ENCODE results near the gene SLC12A6. TPM values are rescaled to one million over a fixed set of nuclear protein-coding genes. Genes with fewer than 3 reads are reported as not detected.

The SLC12A6 gene
- total RNA-seq, 1 experiment from 2014 or later: 19.5 TPM

GRCh38 chr15:34348735-34349300, 11.2 kb upstream of the SLC12A6 start:
- H3K36me3 ChIP-seq (ENCODE audit: control insufficient read depth, insufficient read depth, low read length): no peaks in the 10 kb centered on the region
- H3K4me1 ChIP-seq (ENCODE audit: control insufficient read depth, insufficient read depth, low read length): no peaks in the 10 kb centered on the region
- H3K9me3 ChIP-seq (ENCODE audit: control insufficient read depth, insufficient read depth, low read depth, low read length): no peaks in the 10 kb centered on the region
- no peaks in the 10 kb centered on the region for H3K27me3 ChIP-seq (ENCODE audit: control insufficient read depth, insufficient read depth, low read length)
- no TSS peak for BruUV-seq (replicated peaks)
- ChIA-PET POLR2A (no interaction called here), CTCF (no interaction called here)
- in situ Hi-C loops (cut with HindIII; ENCODE audit: low pct_unique_long_range_greater_than_20kb, low sequenced_read_pairs): no loop called here
- TF ChIP-seq, protein P1, sequence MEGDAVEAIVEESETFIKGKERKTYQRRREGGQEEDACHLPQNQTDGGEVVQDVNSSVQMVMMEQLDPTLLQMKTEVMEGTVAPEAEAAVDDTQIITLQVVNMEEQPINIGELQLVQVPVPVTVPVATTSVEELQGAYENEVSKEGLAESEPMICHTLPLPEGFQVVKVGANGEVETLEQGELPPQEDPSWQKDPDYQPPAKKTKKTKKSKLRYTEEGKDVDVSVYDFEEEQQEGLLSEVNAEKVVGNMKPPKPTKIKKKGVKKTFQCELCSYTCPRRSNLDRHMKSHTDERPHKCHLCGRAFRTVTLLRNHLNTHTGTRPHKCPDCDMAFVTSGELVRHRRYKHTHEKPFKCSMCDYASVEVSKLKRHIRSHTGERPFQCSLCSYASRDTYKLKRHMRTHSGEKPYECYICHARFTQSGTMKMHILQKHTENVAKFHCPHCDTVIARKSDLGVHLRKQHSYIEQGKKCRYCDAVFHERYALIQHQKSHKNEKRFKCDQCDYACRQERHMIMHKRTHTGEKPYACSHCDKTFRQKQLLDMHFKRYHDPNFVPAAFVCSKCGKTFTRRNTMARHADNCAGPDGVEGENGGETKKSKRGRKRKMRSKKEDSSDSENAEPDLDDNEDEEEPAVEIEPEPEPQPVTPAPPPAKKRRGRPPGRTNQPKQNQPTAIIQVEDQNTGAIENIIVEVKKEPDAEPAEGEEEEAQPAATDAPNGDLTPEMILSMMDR (IDR thresholded peaks at IDR 0.05): no peak
- TF ChIP-seq REST (IDR thresholded peaks at IDR 0.05; ENCODE audit: insufficient read depth in 1 of 2, low read depth in 2 of 2, low read length in 1 of 2) (no peak), SIN3A (IDR thresholded peaks at IDR 0.05; ENCODE audit: borderline replicate concordance, insufficient read depth, low read depth, low read length) (no peak), TCF7L2 (IDR thresholded peaks at IDR 0.05; ENCODE audit: low read depth, low read length) (no peak), POLR2AphosphoS5 (IDR thresholded peaks at IDR 0.05; ENCODE audit: low read depth, low read length) (no peak)
- H3K27ac ChIP-seq (ENCODE audit: low read length): no peak overlapping the region
- ATAC-seq (no peak), DNase-seq (ENCODE audit: low read depth, low spot score) (no peak)
- intact Hi-C loops (cut with micrococcal nuclease; ENCODE audit: unreplicated experiment): no loop called here
- H3K4me3 ChIP-seq (ENCODE audit: low read depth in 2 of 2, low read length in 2 of 2): no peak overlapping the region

DNA sequence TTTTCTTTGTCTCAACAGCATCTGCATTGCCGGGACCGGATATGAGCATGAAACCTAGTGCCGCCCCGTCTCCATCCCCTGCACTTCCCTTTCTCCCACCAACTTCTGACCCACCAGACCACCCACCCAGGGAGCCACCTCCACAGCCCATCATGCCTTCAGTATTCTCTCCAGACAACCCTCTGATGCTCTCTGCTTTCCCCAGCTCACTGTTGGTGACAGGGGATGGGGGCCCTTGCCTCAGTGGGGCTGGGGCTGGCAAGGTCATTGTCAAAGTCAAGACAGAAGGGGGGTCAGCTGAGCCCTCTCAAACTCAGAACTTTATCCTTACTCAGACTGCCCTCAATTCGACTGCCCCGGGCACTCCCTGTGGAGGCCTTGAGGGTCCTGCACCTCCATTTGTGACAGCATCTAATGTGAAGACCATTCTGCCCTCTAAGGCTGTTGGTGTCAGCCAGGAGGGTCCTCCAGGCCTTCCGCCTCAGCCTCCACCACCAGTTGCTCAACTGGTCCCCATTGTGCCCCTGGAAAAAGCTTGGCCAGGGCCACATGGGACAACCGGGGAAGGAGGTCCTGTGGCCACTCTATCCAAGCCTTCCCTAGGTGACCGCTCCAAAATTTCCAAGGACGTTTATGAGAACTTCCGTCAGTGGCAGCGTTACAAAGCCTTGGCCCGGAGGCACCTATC, 10.5 kb upstream of the SLC12A6 start:
- 0 out of 2 replicates have a peak, but pooled peaks cover 3% of the 10 kb centered on the region for H3K4me1 ChIP-seq (ENCODE audit: control insufficient read depth, insufficient read depth, low read length)
- BruUV-seq (replicated peaks): no TSS peak
- no peak overlapping the region for H3K4me3 ChIP-seq (ENCODE audit: low read depth in 2 of 2, low read length in 2 of 2)
- no peaks in the 10 kb centered on the region for H3K9me3 ChIP-seq (ENCODE audit: control insufficient read depth, insufficient read depth, low read depth, low read length)
- ChIA-PET POLR2A (no interaction called here), CTCF (no interaction called here)
- TF ChIP-seq SIN3A (IDR thresholded peaks at IDR 0.05; ENCODE audit: borderline replicate concordance, insufficient read depth, low read depth, low read length) (no peak), REST (IDR thresholded peaks at IDR 0.05; ENCODE audit: insufficient read depth in 1 of 2, low read depth in 2 of 2, low read length in 1 of 2) (no peak), TCF7L2 (IDR thresholded peaks at IDR 0.05; ENCODE audit: low read depth, low read length) (no peak), POLR2AphosphoS5 (IDR thresholded peaks at IDR 0.05; ENCODE audit: low read depth, low read length) (no peak)
- TF ChIP-seq, protein P1 (IDR thresholded peaks at IDR 0.05): no peak
- in situ Hi-C loops (cut with HindIII; ENCODE audit: low pct_unique_long_range_greater_than_20kb, low sequenced_read_pairs) (no loop called here), intact Hi-C loops (cut with micrococcal nuclease; ENCODE audit: unreplicated experiment) (no loop called here)
- H3K27me3 ChIP-seq (ENCODE audit: control insufficient read depth, insufficient read depth, low read length): no peaks in the 10 kb centered on the region
- no peaks in the 10 kb centered on the region for H3K36me3 ChIP-seq (ENCODE audit: control insufficient read depth, insufficient read depth, low read length)
- no peak for ATAC-seq
- H3K27ac ChIP-seq (ENCODE audit: low read length): no peak overlapping the region
- DNase-seq (ENCODE audit: low read depth, low spot score): no peak

Data from Panc1 (cell line).